ENCODE results near the gene OGN. TPM values are rescaled to one million over a fixed set of nuclear protein-coding genes. Genes with fewer than 3 reads are reported as not detected.

The OGN gene
- total RNA-seq, 1 donor, result 0.36 TPM

DNA sequence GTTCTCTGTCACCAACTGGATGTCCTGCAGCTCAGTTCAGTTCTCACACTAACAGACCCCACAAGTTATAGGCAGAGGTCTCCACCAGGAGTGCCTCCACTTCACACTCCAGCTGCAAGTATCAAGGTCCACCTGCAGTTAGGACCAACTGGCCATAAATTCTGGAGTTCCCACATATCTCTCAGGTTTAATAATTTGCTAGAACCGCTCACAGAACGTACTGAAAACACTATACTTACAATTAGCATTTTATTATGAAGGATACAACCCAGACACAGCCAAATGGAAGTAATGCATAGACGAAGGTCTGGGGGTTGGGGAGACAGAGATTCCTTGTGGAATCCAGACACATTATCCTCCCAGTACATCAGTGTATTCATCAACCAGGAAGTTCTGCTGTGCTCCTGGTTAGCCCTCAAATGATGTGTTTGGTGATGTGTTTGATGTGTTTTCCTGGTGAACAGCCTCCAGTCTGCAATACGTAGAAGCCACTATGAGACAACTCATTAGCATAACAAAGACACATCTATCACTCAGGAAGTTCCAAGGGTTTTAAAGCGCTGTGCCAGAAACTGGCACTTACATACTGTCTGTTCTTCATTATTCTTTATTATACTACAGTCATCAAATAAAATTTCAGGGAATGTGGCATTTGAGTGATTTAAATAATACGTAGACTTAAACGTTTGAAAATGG is 25.4 kb downstream of the OGN start:
- peak overlapping the region; percentile 7 for H3K4me2 ChIP-seq (ENCODE audit: insufficient read depth, low read length)
- TF ChIP-seq, protein P1, sequence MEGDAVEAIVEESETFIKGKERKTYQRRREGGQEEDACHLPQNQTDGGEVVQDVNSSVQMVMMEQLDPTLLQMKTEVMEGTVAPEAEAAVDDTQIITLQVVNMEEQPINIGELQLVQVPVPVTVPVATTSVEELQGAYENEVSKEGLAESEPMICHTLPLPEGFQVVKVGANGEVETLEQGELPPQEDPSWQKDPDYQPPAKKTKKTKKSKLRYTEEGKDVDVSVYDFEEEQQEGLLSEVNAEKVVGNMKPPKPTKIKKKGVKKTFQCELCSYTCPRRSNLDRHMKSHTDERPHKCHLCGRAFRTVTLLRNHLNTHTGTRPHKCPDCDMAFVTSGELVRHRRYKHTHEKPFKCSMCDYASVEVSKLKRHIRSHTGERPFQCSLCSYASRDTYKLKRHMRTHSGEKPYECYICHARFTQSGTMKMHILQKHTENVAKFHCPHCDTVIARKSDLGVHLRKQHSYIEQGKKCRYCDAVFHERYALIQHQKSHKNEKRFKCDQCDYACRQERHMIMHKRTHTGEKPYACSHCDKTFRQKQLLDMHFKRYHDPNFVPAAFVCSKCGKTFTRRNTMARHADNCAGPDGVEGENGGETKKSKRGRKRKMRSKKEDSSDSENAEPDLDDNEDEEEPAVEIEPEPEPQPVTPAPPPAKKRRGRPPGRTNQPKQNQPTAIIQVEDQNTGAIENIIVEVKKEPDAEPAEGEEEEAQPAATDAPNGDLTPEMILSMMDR (IDR thresholded peaks at IDR 0.05; ENCODE audit: extremely low read depth, low read depth, low read length), result no peak
- peak; percentile 38 for DNase-seq (ENCODE audit: insufficient read length, low spot score, missing footprints)

DNA sequence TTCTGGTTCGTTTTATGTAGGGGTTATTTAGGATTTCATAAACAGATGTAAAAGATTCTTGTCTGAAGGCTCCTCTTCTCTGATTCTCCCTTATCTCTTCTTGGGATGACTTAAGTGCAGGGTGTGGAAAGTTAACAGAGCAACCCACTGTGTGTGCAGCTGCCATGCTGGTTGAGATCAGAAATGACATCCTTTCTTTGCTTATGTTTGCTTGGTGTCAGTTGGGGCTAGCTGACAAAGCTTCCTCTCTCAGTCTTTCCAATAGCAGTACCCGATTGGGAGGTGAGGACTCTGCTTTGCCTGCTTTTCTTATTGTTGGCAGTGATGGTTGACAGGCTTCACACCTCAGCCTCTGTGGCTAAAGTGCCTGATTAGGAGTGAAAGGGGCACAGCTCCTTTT is 26.5 kb downstream of the OGN start:
- no peak for DNase-seq (ENCODE audit: insufficient read length, low spot score, missing footprints)
- Histone ChIP-seq H3K27me3 (ENCODE audit: insufficient read depth, low read length) (no peaks in the 10 kb centered on the region), H3K36me3 (ENCODE audit: insufficient read depth, low read length) (no peaks in the 10 kb centered on the region), H3K79me2 (ENCODE audit: insufficient read depth, low read length) (no peaks in the 10 kb centered on the region), H3K4me3 (ENCODE audit: insufficient read depth, low read length) (no peak overlapping the region), H4K20me1 (ENCODE audit: insufficient read depth, low read length) (no peaks in the 10 kb centered on the region), H3K4me2 (ENCODE audit: insufficient read depth, low read length) (no peak overlapping the region), H3K4me1 (ENCODE audit: insufficient read depth, low read length) (no peaks in the 10 kb centered on the region), H2AFZ (ENCODE audit: low read length) (peak overlapping the region; percentile 27), H3K27ac (ENCODE audit: low read depth, low read length) (no peak overlapping the region), H3K9me3 (ENCODE audit: low read depth, low read length) (no peaks in the 10 kb centered on the region)
- TF ChIP-seq, protein P1 (IDR thresholded peaks at IDR 0.05; ENCODE audit: extremely low read depth, low read depth, low read length), result no peak

More for the DNA sequence above, 25.4 kb downstream of the OGN start:
- no peaks in the 10 kb centered on the region for H3K9me3 ChIP-seq (ENCODE audit: low read depth, low read length)
- H3K27me3 ChIP-seq (ENCODE audit: insufficient read depth, low read length), result no peaks in the 10 kb centered on the region
- no peaks in the 10 kb centered on the region for H3K36me3 ChIP-seq (ENCODE audit: insufficient read depth, low read length)
- no peaks in the 10 kb centered on the region for H3K79me2 ChIP-seq (ENCODE audit: insufficient read depth, low read length)
- H3K27ac ChIP-seq (ENCODE audit: low read depth, low read length), result no peak overlapping the region
- H2AFZ ChIP-seq (ENCODE audit: low read length), result peak overlapping the region; percentile 62
- H4K20me1 ChIP-seq (ENCODE audit: insufficient read depth, low read length), result no peaks in the 10 kb centered on the region
- peaks cover 2% of the 10 kb centered on the region for H3K4me1 ChIP-seq (ENCODE audit: insufficient read depth, low read length)
- no peak overlapping the region for H3K4me3 ChIP-seq (ENCODE audit: insufficient read depth, low read length)

DNA sequence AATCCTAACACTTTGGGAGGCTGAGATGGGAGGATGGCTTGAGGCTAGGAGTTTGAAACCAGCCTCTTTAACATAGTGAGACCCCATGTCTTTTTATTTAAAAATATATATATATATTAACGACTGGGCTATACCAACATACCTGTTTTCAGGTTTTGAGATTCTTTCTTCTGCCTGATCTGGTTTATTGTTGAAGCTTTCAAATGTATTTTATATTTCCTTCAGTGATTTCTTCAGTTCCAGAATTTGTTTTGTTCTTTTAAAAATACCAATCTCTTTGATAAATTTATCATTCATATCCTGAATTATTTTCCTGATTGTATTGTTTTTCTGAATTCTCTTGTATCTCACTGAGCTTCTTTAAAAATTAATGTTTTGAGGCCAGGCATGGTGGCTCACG is 31.2 kb downstream of the OGN start:
- Histone ChIP-seq H3K27me3 (ENCODE audit: insufficient read depth, low read length) (no peaks in the 10 kb centered on the region), H3K79me2 (ENCODE audit: insufficient read depth, low read length) (no peaks in the 10 kb centered on the region), H3K4me1 (ENCODE audit: insufficient read depth, low read length) (no peaks in the 10 kb centered on the region), H3K27ac (ENCODE audit: low read depth, low read length) (no peak overlapping the region), H3K9me3 (ENCODE audit: low read depth, low read length) (no peaks in the 10 kb centered on the region), H3K4me2 (ENCODE audit: insufficient read depth, low read length) (no peak overlapping the region), H2AFZ (ENCODE audit: low read length) (no peak overlapping the region), H4K20me1 (ENCODE audit: insufficient read depth, low read length) (no peaks in the 10 kb centered on the region), H3K4me3 (ENCODE audit: insufficient read depth, low read length) (no peak overlapping the region), H3K36me3 (ENCODE audit: insufficient read depth, low read length) (no peaks in the 10 kb centered on the region)
- DNase-seq (ENCODE audit: insufficient read length, low spot score, missing footprints), result no peak
- TF ChIP-seq, protein P1 (IDR thresholded peaks at IDR 0.05; ENCODE audit: extremely low read depth, low read depth, low read length), result no peak

DNA sequence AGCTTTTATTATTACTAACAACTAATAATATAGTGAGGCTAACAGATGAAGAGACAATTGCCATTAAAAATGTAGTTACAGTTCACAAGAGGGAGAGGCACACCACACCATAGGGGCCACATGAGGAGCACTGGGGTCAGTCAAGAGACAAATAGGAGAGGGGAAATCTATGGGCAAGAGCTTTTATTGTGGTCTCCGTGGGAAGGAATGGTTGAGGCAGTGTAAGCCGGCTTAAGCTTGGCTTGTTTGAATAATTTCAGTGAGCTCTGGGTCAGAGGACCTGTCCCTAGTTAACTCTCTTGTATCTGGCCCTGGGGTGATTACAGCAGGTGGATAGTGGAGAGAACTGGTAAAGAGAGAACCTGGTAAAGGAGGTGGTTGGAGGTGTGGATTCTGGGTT is 35.3 kb downstream of the OGN start:
- H3K9me3 ChIP-seq (ENCODE audit: low read depth, low read length), result no peaks in the 10 kb centered on the region
- no peak overlapping the region for H3K27ac ChIP-seq (ENCODE audit: low read depth, low read length)
- no peaks in the 10 kb centered on the region for H3K4me1 ChIP-seq (ENCODE audit: insufficient read depth, low read length)
- DNase-seq (ENCODE audit: insufficient read length, low spot score, missing footprints), result no peak
- TF ChIP-seq, protein P1 (IDR thresholded peaks at IDR 0.05; ENCODE audit: extremely low read depth, low read depth, low read length), result no peak
- no peaks in the 10 kb centered on the region for H3K27me3 ChIP-seq (ENCODE audit: insufficient read depth, low read length)
- no peaks in the 10 kb centered on the region for H3K79me2 ChIP-seq (ENCODE audit: insufficient read depth, low read length)
- no peak overlapping the region for H2AFZ ChIP-seq (ENCODE audit: low read length)
- no peaks in the 10 kb centered on the region for H3K36me3 ChIP-seq (ENCODE audit: insufficient read depth, low read length)
- no peak overlapping the region for H3K4me3 ChIP-seq (ENCODE audit: insufficient read depth, low read length)
- no peaks in the 10 kb centered on the region for H4K20me1 ChIP-seq (ENCODE audit: insufficient read depth, low read length)
- H3K4me2 ChIP-seq (ENCODE audit: insufficient read depth, low read length), result no peak overlapping the region

Data from osteoblast (primary cell).